Brain pericyte (primary cell): Measurements from ENCODE around the gene RAB28.

Experiments used
- DNase-seq: peaks from one replicate; pipeline ENCODE4 v3.0.0-alpha.2; 2012; ENCODE audit warnings: low read depth, low spot score

The RAB28 gene

DNA sequence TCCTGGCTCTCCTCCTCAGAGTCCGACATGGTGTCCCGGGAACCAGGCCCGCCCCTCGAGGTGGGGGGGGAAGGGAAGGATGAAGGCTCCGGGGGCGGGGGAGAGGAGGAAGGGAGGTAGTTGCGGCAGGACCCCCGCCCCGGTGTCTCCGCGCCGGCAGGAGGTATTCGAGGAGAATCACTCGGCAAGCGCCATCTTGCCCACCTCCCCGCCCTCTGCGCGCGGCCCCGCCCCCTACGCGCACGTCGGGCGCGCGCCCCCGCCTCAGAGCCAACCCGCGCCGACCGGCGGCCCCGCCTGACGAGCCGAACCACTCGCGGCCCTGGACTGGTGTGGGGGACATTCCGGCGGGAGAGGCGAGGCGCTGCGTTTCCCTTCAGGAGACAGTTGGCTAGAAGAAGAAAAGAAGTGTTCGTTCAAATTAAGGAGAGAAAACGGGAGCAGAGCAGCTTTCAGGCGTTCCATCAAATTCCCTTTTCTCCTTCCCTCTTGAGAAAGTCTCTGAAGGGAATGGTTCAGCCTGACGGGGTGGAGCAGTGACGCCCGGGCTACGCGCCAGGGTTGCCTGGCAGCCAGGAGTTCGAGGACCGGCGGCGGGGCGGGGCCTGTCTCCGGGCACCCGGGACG is at the start of gene RAB28:
RAB28 (minus strand) TSS at position 219 of the 627 bp plus-strand sequence.
- DNase-seq = peak; percentile 89

DNA sequence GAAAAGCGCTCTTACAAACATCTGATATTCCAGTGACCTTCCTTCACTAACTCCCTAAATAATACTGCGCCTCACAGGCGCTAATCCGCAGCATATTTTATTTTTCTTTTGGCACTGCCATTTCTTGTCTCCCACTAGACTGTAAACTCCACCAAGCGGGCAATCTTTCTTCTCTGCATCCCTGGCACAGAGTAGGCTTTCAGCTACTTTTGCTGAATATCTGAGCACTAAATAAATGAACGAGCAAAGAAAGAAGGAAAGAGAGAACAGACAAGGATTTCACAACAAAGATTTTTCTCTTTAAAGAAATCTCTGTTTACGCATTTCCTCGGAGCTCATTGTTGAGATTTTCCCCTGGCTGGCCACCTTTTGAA is 47.5 kb upstream of the RAB28 start:
- DNase-seq = no peak

DNA sequence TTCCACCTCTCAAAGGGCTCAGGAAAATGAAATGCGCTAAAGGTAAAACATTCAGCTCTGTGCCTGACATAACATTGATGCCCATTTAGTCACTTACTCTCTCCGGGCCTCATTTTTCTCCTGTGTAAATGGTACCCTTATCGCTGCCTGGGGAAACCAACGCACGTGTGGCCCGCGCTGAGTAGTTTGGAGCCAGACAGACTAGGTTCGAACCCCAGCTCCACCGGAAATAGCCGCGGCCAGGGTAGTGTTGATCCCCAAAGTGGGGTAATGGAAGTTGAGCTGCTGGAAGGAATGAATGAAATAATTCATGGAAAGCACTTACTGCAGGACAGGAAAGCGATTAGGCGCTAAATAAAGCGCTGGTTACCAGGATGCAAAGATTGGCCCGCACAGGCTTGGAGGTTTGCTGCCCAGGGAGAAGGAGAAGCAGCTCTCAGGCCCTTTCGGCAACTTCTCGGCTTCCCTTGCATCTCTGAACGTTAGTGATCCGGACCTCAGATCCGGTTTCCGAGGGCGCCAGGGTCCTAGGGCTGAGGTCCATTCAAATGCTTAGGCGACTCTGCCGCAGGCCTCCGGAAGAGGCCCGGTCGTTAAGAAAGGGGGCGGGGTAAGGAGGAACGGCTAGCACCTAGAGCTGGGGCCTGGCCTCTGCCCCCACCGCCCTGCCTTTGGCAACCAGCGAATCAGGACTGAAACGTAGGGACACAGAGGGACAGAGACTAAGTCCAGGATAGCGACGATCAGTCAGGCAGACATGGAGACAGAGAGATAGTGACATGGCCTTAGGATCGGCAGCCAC is 46.9 kb upstream of the RAB28 start:
- no peak for DNase-seq

DNA sequence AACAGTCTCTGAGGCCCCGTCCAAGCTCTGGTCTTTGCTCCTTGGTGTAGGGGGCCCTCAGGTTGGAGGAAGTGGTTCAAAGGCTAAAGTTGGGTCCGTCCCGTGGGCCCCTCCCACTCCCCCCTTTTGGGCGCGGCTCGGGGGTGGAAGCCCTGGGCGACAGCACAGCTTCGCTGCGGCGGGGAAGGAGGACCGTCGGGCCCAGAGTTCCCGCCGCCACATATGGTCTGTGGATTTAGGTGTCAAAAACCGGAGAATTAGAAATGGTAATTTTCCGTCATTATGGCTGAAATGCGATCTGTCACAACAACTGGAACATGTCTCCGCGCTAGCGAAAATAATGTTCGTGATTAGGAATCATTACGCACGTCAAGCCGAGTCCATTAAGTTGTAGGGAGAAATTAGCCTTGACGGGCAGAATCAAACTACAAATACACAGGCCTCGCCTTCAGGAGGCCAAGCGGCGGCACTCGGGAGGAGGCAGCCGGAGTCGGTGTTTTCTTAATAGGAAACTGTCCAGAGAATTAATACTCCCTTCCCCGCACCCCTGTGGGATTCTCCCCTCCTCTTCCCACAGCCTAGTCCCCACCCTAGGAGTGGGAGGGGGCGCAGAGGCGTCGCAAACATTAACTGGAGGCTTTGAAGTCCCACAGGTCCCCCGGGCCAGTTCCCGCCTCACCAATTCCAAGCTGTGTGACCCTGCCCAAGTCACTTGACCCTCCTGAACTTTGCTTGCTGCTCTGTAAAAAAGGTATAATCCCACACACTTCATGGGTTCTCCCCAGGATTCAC is 45.2 kb upstream of the RAB28 start:
- DNase-seq = no peak

DNA sequence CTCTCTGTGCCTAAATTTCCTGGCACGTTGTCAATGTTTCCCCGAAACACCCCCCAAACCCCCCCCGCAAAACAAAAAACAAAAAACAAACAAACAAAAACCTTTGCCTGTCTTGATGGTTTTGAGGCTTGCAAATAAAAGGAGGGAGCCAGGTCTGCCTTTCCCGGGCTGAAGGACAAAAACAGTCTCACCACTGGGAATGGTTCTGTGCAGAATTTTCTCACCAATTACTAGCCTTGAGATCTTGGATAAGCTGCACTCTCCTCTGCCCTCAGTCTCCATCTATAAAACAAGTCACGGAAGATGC is 44.6 kb upstream of the RAB28 start:
- DNase-seq = no peak

DNA sequence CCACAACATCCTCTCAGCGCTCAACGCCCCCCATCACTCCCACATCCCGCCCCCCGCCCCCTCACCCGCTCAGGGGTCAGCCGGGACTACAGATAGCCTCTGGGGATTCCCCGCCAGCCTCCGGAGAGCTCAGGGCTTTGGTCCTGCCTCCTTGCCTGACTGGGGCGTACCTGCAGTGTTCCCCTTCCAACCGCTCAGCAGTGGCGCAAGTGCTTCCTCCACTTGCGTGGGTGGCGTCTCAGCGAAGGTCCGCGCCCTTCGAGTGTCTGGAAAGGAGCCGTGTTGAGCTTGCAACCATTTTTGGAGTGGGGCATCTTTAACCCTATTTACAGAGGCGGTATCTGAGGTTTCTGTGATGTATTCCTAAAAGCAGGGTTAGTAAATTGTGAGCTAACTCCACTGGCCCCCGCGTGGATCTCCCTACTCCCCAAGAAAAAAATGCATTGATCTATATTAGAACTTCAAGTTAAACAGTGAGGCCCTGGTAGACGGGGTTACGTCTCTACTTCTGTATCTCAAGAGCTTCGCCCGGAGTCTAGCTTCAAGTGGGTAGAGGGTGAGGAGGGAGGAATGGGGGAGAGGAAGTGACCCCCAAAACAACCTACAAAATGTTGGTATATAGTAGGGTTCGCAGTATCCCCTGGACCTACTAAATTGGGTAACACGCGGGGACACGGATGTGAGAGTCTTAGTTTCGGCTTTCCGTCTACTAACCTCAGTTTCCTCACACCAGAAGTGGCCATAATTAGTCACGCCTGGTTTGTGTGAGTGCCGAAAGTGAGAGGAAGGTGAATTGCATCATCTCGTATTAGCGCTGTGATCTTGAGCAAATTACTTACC is 44.1 kb upstream of the RAB28 start:
- DNase-seq = no peak

DNA sequence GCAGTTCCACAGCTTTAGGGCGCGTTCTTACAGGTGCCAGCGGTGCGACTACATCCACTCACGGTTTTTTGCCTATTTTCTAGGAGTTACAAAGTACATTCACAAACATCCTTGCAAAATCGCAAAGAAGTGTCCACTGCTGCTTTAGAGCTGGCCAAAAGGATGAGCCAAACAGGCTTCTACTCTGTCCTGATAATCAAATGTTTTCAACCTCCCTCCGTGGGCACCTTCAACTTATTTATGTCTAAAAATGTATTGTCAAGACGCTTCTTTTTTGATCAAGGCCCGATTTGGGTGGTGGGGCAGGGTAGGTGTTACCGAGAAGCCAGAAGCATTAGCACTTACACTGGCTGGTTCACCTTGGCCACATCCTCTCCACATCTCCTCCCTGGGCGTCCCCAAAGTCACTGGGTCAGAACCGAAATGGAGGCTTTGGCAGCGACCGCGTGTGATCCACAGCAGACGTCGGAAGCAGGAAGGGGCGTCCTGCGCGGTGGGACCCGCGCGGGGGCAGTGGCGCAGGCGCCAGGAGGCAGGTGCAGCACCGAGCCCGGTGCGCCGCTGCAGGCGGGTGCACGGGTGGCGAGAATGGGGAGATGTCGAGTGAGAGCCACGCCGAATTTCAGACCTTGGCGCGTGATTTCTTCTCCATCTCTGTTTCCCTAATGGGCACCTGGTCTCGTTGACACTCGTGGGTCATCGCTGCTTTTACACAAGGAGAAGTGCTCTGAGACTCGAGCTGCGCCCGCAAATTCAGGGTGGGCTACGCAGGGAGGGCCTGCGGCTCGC is 43.2 kb upstream of the RAB28 start:
- no peak for DNase-seq

DNA sequence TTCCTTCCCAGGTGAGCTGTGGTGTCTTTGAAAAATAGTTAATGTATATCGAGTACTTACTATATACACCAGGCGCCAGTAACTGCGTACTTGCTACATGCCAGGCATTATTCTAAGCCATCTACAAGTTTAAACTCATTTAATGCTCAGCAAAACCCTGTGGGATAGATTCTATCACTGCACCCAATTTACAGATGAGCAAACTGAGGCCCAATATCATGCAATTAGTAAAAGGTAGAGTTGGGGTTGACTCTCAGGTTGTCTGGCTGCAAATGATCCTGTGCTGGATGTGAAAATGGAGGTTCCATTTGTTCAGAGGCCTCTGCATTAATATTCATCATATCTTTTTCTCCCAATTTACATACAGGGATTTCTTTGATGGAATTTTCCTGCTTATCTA is 42.5 kb upstream of the RAB28 start:
- DNase-seq = no peak

DNA sequence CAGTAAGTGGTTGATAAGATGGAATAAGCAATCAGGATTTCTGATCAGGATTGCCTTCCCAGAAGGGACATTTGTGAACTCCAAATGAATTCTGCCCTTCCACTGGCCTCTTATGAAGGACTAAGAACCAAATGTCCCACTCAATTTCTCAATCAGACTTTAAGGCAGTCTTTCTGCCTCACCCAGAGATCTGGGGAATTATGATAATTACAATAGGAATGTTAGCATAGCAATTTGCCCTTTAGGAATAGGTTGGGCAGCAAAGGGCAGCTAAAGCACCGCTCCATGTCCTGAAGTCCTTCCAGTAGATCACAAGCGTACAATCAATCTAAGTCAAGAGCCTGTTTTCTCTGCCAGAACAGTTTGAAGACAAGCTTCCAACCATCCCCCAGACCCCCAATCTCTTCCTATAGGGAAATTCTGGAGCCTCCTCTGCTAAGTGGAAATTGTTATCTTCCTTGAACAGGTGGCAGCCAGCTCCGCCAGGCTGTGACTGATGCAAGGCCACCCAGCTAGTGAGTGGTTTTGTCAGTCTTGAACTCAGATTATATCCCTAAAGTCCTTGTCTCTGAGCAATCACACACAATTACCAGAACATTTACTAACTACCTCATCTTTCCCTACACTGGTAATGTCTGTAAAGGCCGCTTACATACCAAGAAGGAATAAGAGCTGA is 41.6 kb upstream of the RAB28 start:
- DNase-seq = no peak

DNA sequence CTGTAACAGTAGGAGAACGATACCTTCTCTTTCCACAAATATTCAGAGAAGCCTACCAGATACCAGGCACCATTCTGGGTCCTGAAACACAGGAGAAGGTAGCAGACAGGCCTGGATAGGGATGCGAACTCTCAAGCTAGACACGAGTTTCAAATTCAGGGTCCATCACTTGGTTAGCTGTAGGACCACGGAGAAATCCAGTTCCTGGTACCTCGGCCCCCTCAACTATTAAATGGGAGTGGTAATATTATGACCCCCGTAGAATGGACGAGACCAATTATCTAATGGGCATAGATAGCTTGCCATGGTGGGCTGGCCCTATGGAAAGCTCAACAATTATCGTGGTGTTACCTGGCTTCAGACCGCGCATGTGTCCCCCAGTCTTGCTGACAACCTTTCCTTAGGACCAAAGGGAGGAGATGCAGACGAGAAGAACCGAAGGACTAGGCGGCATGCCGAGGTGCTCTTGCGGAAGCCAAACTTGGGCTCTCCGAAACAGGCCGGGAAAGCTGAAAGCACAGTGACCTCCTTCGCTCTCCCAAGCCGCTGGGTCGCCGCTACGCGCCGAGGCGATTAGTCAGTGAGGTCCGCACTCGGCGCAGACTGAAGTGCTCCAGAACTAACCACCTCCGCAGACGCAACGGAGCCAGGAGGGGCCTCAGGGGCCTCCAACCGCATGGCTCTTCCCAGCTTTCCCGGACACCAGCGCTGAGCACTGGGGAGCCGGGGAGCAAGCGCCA is 40.5 kb upstream of the RAB28 start:
- DNase-seq = no peak

DNA sequence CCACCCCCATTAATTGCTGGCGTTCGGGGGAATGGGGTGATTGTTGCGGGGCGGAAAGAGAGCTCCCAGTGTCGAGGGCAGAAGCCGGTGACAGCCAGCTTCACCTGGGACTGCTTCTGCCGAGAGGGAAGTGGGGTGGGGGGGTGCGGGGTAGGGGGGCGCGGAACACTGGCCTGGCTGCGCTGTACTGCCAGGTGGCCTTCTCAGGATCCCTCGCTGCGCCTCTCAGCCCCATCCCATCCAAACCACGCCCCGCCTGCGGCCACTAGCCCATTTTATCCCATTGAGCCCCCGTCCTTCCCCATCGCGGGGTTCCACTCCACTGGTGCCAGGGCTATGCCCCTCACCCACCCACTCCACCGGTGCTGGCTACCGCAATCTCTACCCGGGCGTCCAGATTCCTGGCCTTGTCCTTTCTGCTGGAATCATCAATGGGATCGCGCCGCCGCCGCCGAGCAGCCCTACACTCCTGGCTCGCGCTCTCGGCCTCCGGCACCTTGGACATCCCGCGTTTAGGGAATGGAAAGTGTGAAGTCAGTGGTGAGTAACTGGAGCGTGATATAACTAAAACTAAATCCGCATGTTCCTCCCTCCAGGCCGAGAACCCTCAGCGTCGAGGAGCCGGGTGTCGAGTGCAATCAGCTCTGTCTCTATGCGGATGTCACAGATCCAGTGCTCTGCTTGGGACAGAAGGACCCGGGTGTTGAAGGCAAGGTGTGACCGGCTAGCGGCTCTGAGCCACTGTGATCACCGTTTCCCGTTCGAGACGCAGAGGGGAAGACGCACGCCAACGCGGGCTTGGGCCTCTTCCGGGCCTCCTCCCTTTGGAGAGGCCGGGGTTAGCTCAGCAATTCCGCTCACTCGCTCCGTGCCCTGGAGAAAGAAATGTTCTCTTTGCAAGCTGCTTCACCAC is 39.7 kb upstream of the RAB28 start:
- no peak for DNase-seq

DNA sequence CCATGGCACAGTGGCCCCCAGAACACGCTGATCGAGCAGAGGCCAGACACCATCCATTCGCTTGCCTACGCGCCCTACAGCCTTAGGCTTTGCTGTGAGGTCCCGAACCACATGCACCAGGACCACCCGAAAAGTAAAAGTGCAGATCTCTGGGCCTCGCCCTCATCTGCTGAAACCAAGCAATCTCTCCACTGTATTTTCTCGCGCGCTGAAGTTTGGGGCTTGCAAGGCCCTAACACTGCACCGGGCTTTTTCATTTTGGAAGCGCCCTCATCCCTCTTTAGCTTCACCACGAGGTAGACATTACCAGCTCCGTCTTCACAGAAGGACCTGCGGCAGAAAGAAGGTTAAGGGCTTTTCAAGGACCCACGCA is 39.0 kb upstream of the RAB28 start:
- DNase-seq = no peak

DNA sequence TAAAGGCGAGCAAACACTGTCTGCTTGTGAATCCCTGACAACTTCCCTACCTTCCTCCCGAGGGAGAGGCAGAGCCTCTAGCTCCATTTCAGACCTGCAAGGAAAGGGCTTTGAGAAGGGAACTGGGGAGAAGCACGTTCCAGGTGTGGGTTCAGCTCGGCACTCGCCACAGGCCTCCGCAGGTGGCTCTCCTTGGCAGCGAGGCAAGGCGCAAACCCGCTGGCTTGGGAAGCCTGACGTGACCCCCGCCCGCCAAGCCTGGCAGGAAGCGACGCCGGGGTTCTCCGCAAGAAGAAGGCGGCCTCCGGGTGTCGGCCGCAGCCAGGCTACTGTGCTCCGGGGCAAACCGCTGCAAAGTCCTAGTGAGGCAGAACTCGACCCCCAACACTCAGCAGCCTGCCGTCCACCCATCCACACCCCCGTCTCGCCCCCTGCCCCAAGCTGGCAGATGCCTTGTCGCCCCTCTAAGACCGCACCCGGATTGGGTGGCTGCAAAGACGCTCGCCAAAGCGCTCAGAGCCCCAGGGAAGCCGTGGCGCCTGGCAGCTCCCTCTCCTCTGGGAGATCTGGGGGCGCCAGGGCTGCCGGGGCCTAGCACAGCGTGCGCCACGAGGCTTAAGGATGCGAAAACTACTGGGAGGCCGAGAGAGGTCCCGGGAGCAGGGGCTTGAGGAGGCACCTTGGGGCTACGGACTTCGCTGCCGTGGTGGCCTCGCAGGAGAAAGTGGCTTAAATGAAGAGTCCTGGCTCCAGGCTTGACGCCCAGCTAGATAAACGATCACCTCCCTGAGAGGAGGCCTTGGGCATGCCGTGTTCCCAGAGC is 38.4 kb upstream of the RAB28 start:
- no peak for DNase-seq

DNA sequence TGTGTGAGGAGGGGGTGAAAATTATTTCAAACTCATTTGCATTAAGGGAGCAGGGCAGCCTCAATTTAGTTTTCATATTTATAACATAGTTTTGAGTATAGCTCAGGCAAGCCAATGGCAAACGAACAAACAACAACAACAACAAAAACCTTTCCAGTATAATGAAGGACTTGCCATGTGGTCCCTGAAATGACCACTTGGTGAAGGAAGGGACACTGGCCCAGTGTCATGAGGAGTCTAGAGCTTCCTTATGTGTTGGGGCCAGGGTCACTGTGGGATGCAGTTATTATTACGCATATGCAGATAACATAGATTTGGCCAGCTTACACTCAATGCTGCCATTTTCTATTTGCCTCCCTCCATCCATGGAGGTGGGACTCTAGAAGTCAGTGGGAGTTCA is 36.9 kb upstream of the RAB28 start:
- no peak for DNase-seq

DNA sequence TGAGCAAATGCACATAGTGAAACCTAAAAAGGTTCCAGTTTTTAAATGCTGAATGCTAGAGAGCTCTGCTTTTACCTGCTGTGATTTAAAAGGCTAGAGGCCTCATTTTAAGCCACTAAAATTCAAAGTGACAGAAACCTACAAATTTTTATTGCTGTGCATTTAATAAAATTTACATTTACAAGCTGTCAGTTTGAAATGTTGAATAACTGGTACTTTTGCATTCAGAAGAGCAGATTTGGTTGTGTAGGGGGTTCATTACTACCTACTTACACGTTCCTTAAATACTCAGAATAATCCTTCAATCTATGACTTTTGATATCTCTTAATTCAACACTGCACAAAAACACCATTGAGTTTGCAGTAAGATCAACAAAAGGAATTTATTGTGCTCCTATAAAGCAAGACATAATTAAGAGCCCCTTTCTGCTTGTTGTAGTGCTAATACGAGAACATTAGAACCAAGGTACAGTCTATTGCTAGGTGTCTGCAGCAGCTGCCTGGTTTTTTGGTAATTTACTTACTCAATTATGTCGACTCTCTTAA is 32.2 kb upstream of the RAB28 start:
- DNase-seq = no peak

DNA sequence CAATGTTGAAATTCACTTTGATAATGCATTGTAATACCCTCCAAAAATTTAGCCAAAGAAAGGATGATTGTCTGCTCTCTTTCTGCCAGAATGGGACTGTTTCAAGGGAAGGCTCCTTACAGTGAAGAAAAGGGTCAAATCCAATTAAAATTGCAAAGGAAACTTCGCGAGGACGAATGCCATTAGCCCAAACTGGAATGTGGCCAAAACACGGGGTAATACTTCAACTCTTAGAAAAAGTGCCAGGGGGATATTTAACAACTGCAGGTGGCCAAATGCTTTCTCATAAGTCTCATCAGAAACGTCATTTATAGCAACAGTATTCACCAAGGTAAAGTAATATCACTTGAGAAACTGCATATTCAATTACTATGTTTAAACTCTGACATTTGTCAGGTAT is 31.1 kb upstream of the RAB28 start:
- no peak for DNase-seq

DNA sequence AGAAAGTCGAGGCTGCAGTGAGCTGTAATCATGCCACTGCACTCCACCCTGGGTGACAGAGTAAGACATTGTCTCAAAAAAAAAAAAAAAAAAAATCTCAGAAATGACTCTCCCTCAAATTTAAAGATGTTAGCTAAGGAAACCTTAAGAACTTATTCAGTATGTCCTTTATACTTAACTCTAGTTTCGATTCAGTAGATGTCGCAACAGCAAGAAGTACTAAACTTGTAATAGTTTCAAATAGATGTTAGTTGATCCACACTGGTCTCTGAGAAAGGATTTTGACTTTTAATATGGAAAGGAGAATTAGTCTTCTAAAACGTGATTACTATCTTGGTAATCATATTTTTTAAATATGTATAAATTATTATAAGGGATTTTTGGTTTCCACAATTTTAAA is 30.6 kb upstream of the RAB28 start:
- no peak for DNase-seq

DNA sequence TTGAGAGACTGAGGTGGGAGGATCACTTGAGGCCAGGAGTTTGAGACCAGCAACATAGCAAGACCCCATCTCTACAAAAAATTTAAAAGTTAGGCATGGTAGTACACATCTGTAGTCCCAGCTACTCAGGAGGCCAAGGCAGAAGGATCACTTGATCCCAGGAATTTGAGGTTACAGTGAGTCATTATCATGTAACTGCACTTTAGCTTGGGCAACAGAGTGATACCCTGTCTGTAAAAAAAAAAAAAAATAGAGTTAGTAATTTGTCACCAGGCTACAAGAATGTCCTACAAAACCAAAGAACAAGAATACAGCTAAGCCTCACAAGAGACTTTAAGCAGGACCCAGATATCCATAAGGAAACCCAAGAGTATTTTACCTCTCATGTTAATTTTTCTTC is 27.0 kb upstream of the RAB28 start:
- no peak for DNase-seq
